NCI-H2107 treated with DMSO at 0.1 percent for 48 hours (cell line): Measurements from ENCODE around the gene POFUT2.

Experiments used
- DNase-seq: peaks from one replicate; lab custom pipeline; 2025; ENCODE audit not compliant: unreplicated experiment; lab: John Stamatoyannopoulos, UW

The POFUT2 gene

GRCh38 chr21:45226540-45227326 is 61.0 kb downstream of the POFUT2 start:
- no peak for DNase-seq

- DNase-seq: no peak
Measured at GRCh38 chr21:45225741-45226327, 61.9 kb downstream of the POFUT2 start.

GRCh38 chr21:45225041-45225740 is 62.5 kb downstream of the POFUT2 start:
- no peak for DNase-seq

- no peak for DNase-seq
Measured at GRCh38 chr21:45224189-45224938, 63.3 kb downstream of the POFUT2 start.

GRCh38 chr21:45223236-45224185 is 64.2 kb downstream of the POFUT2 start:
- no peak for DNase-seq

GRCh38 chr21:45222001-45222400 is 65.7 kb downstream of the POFUT2 start:
- DNase-seq: no peak

GRCh38 chr21:45220714-45221490 is 66.8 kb downstream of the POFUT2 start:
- DNase-seq: no peak

GRCh38 chr21:45220071-45220481 is 67.6 kb downstream of the POFUT2 start:
- no peak for DNase-seq

GRCh38 chr21:45219517-45219916 is 68.2 kb downstream of the POFUT2 start:
- DNase-seq: no peak

GRCh38 chr21:45217010-45217409 is 70.7 kb downstream of the POFUT2 start:
- DNase-seq: no peak

GRCh38 chr21:45215213-45215612 is 72.5 kb downstream of the POFUT2 start:
- no peak for DNase-seq
